Fibroblast of the aortic adventitia (primary cell): ENCODE measurements around the gene HOXA6. TPM values are rescaled to one million over a fixed set of nuclear protein-coding genes. Genes with fewer than 3 reads are reported as not detected.

Source experiments
- DNase-seq: peaks from one replicate; pipeline ENCODE4 v3.0.0-alpha.2; 2010; ENCODE audit warnings: low read depth
- H3K4me3 ChIP-seq: 2 replicates; pipeline ENCODE4 v1.5.1; 2011; ENCODE audit warnings: low read depth, mild to moderate bottlenecking, control low read depth, low read length, moderate library complexity
- CTCF ChIP-seq: IDR thresholded peaks from 2 replicates; pipeline ENCODE4 v1.5.1; 2011; ENCODE audit warnings: mild to moderate bottlenecking, low read length, control low read depth, inconsistent platforms; ENCODE audit not compliant: insufficient read depth
- total RNA-seq: library from RNA; depleted of rRNA; stranded (reverse); fragments of >200 nt; gene quantifications from 2 replicates; pipeline ENCODE4 v1.2.3, GENCODE V29; 2012; ENCODE audit warnings: low replicate concordance

HOXA6 gene
- total RNA-seq, 1 donor = not detected

GRCh38 chr7:27101171-27101956 lies 46.2 kb downstream of the HOXA6 start:
- TF ChIP-seq CTCF = no peak
- peak overlapping the region; percentile 69 for H3K4me3 ChIP-seq
- peak; percentile 71 for DNase-seq

- peak overlapping the region; percentile 69 for H3K4me3 ChIP-seq
- TF ChIP-seq CTCF = no peak
- peak; percentile 49 for DNase-seq
Measured at GRCh38 chr7:27100694-27101170, 46.8 kb downstream of the HOXA6 start.

- peak; percentile 33 for DNase-seq
- no peak for TF ChIP-seq CTCF
- H3K4me3 ChIP-seq = peak overlapping the region; percentile 81
Measured at GRCh38 chr7:27099453-27100370, 47.9 kb downstream of the HOXA6 start.

DNA sequence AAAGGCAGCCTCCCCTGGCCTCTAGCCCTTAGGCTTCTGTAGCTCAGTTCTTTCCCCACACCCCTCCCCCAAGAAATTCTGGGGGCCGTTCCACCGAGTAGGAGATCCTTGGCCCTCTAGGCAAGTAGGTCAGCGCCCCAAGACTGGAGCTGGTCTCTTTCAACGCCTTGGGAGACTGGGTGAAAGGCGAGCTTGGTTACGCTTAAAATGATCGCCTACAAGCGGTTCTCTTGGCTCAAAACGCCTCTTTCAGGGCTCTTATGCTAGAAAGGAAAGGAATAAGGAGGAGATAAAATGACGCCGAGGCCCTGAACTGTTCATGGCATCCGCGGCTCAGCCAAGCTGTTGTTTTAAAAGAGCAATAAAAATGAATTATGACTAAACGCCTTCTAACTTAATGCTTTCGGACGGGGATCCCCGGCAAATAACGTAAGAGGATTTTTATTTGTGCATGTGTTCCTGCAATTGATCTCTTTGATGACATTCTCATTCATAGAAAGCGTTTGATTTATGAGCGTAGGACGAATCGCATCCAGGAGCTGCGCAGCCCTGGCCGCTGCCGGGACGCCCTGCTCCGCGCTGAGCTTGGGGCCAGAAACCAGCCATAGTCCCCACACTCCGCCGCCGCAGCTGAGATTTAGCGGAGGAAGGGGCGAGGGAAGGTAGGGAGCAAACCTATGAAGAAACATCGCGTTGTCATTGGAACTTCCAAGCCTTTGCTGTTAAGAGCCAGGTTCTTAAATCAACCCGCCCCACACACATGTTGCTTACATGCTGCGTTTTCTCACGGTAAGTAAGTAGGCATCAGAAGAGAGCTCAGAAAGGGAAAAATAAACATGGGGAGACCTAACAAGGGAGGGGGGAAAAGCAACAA lies 48.8 kb downstream of the HOXA6 start:
- H3K4me3 ChIP-seq = peak overlapping the region; percentile 81
- TF ChIP-seq CTCF = no peak
- peak; percentile 72 for DNase-seq

- DNase-seq = peak; percentile 36
- no peak for TF ChIP-seq CTCF
- peak overlapping the region; percentile 81 for H3K4me3 ChIP-seq
Measured at GRCh38 chr7:27097686-27098577, 49.6 kb downstream of the HOXA6 start.
